GM19035 (cell line): Measurements from ENCODE around the gene CTSV.
A peak's percentile ranks its signal among the peaks of the same experiment; 100 is the strongest.
"Not testable (repeated sequence)": the region's sequence is repeated elsewhere in the genome, so short reads cannot be mapped to it uniquely, and the experiment has no call there.

Source experiments
- ATAC-seq: cut with Tn5 transposase; IDR thresholded peaks from one replicate; pipeline ENCODE4 v1.9.1; 2021; ENCODE audit not compliant: unreplicated experiment

Gene CTSV

DNA sequence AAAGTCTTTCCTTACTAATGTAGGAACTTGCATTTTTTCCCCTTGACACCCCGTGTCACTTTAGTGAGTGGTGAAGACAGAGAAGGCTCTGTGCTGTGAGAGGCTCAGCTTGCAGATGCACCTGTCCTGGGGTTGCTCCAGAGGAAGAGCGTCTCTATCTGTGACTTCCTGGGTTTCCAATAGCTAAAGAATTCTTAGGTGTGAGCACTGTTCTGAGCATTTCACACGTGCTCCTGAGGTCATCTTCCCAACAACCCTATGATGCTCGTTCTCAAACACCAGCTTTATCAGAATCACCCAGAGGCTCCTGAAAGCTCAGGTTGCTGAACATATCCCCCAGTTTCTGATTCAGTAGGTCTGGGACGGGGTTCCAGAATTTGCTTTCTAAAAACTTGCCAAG lies 6.4 kb upstream of the CTSV start:
- ATAC-seq: no peak

GRCh38 chr9:97041898-97042297 lies 3.0 kb upstream of the CTSV start:
- ATAC-seq: no peak

DNA sequence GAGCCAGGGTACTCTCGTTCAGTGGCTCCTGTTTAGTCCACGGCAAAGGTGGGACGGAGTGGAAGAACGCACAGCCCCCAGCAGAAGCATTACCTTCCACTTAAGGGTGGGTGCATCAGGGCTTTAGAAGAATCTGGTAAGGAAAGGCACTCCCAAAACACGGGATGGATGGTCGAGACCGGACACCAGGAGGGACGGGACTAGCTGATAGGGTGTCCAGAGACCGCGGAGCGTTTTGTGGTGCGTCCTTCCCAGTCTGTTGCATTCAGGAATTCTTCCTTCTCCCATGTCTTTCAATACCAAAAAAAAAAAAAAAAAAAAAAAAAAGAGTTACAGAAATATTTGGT lies 545 bp upstream of the CTSV start:
- no peak for ATAC-seq

GRCh38 chr9:97023505-97023904 lies 15.4 kb downstream of the CTSV start:
- ATAC-seq: not testable (repeated sequence)

DNA sequence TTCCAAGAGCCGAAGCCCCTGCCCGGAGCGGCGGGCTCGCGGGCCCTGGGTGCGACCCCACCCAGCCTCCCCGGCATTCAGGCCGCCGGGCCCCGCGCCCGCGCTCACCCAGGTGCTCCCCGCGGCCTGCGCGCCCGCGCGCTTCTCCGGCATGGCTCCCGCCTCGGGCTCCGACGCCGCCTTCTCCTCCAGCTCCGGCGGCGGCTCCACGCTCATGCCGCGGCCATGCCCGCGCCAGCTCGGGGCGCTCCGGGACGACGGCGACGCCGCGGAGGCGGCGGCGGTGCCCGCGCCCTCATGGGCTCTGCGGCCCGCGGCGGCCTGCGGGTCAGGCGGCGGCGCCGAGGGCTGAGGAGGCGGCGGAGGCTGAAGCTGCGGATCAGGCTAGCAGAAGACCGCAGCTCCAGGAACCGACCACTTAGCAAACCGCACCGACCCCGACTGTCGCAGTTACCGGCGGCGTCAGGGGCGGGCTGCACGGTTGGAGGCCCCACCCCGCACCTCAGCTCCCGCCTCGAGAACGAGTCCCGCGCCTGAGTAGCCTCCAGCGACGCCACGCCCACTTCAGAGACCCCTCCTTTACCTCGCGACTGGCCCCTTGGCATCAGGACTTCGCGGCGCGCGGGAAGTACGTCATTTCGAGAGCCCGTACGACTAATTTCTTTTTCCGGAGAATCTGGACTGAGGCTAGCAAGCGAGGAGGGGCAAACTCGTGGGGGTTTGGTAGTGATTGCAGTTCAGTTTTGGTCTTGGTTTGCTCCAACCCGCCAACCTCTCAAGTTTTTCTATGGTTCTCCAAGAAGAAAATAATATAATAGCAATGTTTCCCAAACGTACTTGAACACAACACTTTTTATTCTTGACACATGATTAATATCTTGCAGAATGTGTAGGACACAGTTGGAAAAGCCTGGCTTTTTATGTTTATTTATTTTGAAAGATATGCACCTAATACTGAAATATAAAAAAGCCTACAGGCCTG lies 25.5 kb downstream of the CTSV start:
- ATAC-seq: peak; percentile 87

- ATAC-seq: peak; percentile 67
These were observed 26.3 kb downstream of the CTSV start for GRCh38 chr9:97012617-97013016.

GRCh38 chr9:97002195-97002594 lies 36.7 kb downstream of the CTSV start:
- ATAC-seq: not testable (repeated sequence)

GRCh38 chr9:97001338-97001737 lies 37.6 kb downstream of the CTSV start:
- ATAC-seq: not testable (repeated sequence)

GRCh38 chr9:97000139-97000787 lies 38.7 kb downstream of the CTSV start:
- ATAC-seq: not testable (repeated sequence)

- ATAC-seq: not testable (repeated sequence)
These were observed 39.2 kb downstream of the CTSV start for GRCh38 chr9:96999733-97000132.

DNA sequence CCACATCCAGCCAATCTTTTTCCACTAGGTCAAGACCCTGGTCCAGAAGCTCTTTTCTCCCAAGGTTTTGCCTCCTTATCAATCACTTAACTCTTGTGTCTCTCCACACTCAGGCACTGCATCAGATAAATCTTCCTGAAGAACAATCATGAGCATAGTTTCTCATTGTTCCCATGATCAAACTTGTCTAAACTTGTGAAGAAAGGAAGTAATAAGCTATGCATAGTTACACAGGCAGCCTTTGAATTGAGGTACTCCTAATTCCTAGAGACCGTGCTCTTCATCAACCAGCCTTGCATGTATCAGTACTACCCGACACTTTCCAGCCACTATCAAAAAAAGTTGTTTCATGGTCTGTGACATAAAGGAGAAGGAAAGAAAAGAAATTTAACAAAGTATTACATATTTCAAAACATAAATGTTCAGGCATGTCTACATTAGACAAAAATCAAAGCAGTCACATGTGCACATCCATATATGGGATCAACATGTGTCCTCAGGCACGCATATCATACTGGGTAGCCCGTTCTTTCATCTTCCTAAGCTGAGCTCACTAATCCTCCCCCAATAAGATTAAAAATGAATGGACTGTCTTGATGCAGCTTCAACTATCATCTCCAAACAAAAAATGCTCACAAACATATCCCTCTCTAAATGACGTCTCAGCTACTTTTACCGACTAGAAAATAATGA lies 41.8 kb downstream of the CTSV start:
- ATAC-seq: not testable (repeated sequence)

DNA sequence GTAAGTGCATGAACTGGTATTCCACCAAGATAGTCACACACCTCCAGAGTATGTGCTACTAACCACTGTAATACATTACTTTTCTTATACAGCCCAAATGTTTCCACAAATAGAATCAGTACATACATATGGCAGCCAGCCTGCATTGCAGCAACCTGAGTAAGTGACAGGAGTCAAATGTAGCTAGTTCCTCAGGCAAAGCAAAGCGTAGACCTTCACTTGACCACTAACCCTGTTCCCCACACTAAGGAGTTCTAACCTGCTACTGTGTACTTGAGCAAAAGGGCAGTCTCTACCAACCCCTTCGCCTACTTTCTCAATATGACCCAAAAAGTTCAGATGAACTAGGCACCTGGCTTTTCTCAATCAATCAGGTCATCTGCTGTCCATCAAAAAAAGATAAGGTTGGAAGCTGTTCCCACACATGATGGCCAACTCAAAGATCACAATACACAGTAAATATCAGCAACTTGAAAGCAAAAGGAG lies 44.4 kb downstream of the CTSV start:
- not testable (repeated sequence) for ATAC-seq

- ATAC-seq: not testable (repeated sequence)
These were observed 46.6 kb downstream of the CTSV start for GRCh38 chr9:96992303-96992702.

GRCh38 chr9:96989747-96990318 lies 49.1 kb downstream of the CTSV start:
- ATAC-seq: not testable (repeated sequence)

GRCh38 chr9:96984887-96985286 lies 54.1 kb downstream of the CTSV start:
- not testable (repeated sequence) for ATAC-seq

GRCh38 chr9:96984139-96984538 lies 54.8 kb downstream of the CTSV start:
- not testable (repeated sequence) for ATAC-seq

- not testable (repeated sequence) for ATAC-seq
These were observed 55.3 kb downstream of the CTSV start for GRCh38 chr9:96983496-96984122.
